Lung microvascular endothelial cell (primary cell): ENCODE measurements around the gene DPP9. TPM values are rescaled to one million over a fixed set of nuclear protein-coding genes. Genes with fewer than 3 reads are reported as not detected.

ENCODE experiments used
- DNase-seq, 2 donors: peaks; one replicate each; pipeline versions ENCODE4 v3.0.0 to v3.0.0-alpha.2; 2010; ENCODE audit warnings: low read depth in 2 of 2
- total RNA-seq: library from RNA; depleted of rRNA; stranded (reverse); fragments of >200 nt; gene quantifications from 2 replicates; pipeline ENCODE4 v1.2.1, GENCODE V29; 2014

The DPP9 gene
- total RNA-seq, 1 donor from 2014 or later: 19.4 TPM

- DNase-seq: peak; percentile 78 to 87
Measured at GRCh38 chr19:4633140-4633967, 90.3 kb downstream of the DPP9 start.

Other genes starting within 250 kb of the DPP9 start
- gene PLIN4, start 205.4 kb downstream of the DPP9 start, total RNA-seq: 0.65 and 2.0 TPM in 2 replicates
- gene PLIN5, start 188.6 kb downstream of the DPP9 start, total RNA-seq: 4.6 and 23.2 TPM in 2 replicates
- gene LRG1, start 183.8 kb downstream of the DPP9 start, total RNA-seq: 0.87 and 1.6 TPM in 2 replicates
- 18.1 and 50.6 TPM in 2 replicates for gene SEMA6B, start 164.2 kb downstream of the DPP9 start, total RNA-seq
- 53.2 and 69.4 TPM in 2 replicates for gene TNFAIP8L1, start 84.3 kb downstream of the DPP9 start, total RNA-seq
- gene MYDGF, start 53.5 kb downstream of the DPP9 start, total RNA-seq: 138 and 149 TPM in 2 replicates
- 10.0 and 17.3 TPM in 2 replicates for gene FEM1A, start 67.9 kb upstream of the DPP9 start, total RNA-seq
- 2.0 and 2.8 TPM in 2 replicates for gene TICAM1, start 107.9 kb upstream of the DPP9 start, total RNA-seq
- 44.0 and 70.2 TPM in 2 replicates for gene PLIN3, start 143.8 kb upstream of the DPP9 start, total RNA-seq
- gene ARRDC5, start 179.1 kb upstream of the DPP9 start, total RNA-seq: under 0.01 TPM in 1 of 2 replicates, not detected in the other
- 6.9 and 16.6 TPM in 2 replicates for gene UHRF1, start 185.7 kb upstream of the DPP9 start, total RNA-seq
- gene KDM4B, start 245.3 kb upstream of the DPP9 start, total RNA-seq: 8.9 and 12.3 TPM in 2 replicates